AG08396 (cell line): ENCODE results near the gene SYVN1.
"Not testable (repeated sequence)": the region's sequence is repeated elsewhere in the genome, so short reads cannot be mapped to it uniquely, and the experiment has no call there.

ENCODE experiments used
- DNase-seq: peaks from one replicate; pipeline ENCODE4 v3.0.0; 2012; ENCODE audit warnings: low spot score, mixed read lengths

The SYVN1 gene

DNA sequence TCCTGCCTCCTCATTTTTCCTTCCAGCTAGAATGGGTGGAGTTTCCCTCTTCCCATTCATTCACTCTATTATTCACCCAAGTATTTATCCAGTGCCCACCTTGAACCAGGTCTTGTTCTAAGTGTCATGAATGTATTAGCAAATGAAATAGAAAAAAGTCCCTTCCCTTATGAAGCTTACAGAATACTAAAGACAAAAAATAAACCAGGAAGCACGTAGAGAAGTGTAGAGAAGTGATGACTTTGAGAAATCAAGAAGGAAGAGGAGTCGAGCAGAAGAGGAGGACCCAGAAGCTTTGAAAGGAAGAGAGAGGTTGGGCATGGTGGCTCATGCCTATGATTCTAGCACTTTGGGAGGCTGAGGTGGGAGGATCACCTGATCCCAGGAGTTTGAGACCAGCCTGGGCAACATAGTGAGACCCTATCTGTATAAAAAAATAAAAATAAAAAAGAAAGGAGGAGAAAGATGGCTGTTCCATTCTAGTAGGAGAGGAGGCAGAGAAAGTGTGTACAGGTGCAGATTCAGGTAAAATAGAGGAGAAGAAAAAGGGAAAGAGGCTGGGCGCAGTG, 17.1 kb upstream of the SYVN1 start:
- no peak for DNase-seq

DNA sequence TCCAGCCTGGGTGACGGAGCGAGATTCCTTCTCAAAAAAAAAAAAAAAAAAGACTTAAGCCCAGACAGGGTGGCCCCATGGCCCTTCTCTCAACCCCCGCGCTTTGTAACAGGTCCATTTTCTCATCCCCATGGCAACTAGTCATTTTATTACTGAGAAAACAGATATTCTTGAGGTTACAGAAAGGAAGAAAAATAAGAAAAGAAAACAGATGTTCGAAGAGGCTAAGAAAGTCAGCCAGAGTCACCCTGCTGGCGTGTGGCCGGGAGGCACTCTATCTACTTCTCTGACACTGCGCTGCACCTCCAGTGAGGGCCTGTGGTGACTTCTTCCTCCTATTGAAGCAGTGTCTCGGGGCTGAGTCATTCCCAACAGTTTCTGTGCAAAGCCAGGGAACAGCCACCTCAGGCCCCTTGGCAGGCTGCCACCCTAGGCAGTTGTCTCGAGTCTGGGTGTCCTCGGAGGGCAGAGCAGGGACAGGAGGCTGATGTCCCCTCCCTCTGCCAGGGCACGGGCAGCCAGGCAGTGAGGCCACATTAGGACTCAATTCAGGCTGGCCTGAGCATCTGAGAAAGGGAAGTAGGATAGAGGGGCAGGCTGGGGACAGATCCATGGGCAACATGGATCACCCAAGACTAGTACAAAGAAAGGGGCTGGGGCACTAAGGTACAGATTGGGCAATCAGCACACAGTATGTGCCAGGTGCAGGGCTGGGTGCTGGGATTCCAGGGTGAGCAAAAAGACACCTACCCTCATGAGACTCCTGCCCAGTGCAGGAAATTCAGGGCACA, 16.4 kb upstream of the SYVN1 start:
- DNase-seq = peak; percentile 79

- not testable (repeated sequence) for DNase-seq
Measured at GRCh38 chr11:65150131-65150508, 15.8 kb upstream of the SYVN1 start.

DNA sequence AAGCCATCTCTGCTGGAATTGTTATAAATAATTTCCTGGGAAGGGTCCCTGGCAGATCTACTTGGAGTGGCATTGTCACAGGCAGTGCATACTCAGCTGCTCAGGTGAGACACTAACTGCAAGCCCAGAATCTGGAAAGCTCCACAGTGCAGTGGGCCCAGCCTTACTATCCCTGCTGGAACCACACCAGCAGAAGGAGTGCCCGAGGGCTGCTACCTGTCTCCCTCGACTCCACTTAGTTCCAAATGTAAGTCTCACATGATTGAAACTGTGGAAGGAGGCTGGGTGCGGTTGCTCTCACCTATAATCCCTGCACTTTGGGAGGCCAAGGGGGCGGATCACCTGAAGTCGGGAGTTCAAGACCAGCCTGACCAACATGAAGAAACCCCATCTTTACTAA, 14.3 kb upstream of the SYVN1 start:
- DNase-seq = no peak

GRCh38 chr11:65147352-65148075, 13.2 kb upstream of the SYVN1 start:
- no peak for DNase-seq

DNA sequence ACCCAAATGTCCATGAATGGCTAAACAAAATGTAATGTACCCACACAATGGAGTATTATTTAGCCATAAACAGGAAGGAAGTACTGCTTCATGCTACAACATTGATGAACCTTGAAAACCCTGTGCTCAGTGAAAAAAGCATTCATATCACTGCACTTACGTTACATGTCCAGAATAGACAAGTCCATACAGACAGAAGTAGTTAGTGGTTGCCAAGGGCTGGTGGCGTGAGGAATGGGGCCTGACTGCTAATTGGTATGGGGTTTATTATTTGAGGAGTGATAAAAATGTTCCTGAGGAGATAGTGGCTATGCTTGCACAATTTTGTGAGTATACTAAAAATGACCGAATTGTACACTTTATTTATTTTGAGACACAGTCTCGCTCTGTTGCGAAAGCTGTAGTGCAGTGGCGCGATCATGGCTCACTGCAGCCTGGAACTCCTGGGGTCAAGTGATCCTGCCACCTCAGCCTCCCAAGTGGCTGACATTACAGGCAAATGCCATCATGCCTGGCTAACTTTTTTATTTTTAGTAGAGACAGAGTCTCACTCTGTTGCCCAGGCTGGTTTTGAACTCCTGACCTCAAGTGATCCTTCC, 7.7 kb upstream of the SYVN1 start:
- no peak for DNase-seq

GRCh38 chr11:65136515-65137096, 2.3 kb upstream of the SYVN1 start:
- DNase-seq = no peak

DNA sequence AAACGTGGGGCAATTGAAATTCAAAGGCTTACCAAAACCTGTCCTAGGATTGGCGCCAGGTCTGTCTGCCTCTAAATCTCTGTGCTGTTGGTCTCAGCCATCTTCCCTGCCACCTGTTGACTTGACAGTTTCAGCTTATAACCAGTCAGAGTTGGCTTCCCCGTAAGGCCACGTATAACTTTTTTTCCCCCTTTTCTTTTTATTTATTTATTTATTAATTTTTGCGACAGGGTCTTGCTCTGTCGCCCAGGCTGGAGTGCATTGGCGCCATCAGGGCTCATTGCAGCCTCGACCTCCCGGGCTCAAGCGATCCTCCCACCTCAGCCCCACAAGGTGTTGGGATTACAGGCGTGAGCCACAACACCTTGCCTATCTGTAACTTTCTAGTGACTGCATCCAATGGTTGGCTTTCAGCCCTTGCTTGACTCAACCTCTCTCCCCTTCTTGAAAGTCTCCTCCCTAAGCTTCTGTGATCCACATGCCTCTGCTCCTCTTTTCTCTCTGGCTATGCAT, 1.4 kb upstream of the SYVN1 start:
- DNase-seq = no peak

GRCh38 chr11:65134952-65135632, 773 bp upstream of the SYVN1 start:
- peak; percentile 96 for DNase-seq

GRCh38 chr11:65133724-65134123, 595 bp downstream of the SYVN1 start:
- no peak for DNase-seq

DNA sequence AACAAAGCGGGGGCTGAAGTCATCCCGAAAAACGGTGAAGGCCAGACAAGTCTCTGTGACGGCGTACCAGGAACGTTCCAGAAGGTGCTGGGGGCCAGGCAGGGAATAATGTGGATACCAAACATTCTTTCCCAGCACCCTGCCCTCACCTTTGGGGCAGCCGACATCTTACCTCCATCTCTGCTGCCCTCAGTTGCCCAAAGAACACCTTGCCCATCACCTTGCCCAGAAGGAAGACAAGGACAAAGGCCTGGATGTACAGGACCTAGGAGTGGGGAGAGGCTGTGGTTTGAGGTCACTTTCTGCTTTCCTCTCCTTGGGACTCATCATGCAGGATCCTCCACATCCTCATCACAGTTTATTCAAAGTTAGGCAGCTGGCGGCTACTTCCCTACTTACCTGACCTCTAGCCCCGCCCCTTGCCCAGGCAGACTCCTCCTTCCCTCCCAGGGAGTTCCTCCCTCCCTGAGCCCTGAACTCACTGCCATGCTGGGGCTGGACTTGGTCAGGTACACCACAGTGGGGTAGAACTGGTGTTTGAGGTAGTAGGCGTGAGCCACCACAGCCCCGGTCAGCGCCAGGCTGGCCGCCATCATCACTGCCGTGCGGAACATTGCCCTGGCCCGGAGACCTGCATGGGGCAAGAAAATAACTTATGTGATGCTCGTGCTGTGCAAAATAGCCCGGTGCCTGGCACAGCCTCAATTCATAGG, 1.2 kb downstream of the SYVN1 start:
- no peak for DNase-seq

- no peak for DNase-seq
Measured at GRCh38 chr11:65132238-65132987, 1.9 kb downstream of the SYVN1 start.

DNA sequence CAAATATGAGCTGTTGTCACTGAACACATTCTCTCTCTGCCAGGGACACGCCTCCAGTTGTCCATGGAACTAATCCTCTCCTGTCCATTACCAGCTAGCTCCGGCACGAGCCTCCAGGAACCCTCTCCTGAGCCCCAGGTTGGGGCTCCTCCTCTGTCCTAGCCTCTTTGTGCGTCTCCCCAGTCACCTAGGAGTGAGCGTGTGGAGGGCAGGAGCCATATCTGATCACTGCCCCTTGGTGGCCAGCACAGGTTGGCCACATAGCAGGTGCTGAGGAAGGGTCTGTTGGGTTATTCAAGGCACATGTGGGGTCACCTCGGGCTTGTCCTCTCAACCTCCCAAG, 2.5 kb downstream of the SYVN1 start:
- DNase-seq = no peak

DNA sequence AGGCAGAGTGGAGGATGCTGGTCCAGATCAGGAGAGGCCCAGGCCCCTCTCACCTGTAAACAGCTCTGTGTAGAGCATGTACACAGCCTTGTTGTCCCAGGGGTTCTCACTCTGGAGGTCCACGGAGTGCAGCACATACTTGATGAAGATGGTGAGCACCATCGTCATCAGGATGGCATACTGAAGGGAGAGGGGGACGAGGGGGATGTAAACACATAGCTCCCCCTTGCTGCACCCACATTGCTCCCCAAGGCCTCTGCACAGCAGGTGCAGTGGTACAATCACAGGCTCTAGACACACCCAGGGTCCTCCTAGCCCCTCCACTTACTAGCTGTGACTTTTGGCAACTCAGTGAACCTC, 2.9 kb downstream of the SYVN1 start:
- DNase-seq = no peak

GRCh38 chr11:65130631-65131416, 3.5 kb downstream of the SYVN1 start:
- DNase-seq = no peak

- no peak for DNase-seq
Measured at GRCh38 chr11:65129649-65130441, 4.5 kb downstream of the SYVN1 start.

- DNase-seq = no peak
Measured at GRCh38 chr11:65128182-65129145, 5.9 kb downstream of the SYVN1 start.
